Mesodermal cell (in vitro differentiated cells): ENCODE data around the gene RUNX3.

Source experiments
- H3K27ac ChIP-seq: 2 replicates; pipeline ENCODE4 v1.7.0; 2013; ENCODE audit warnings: mild to moderate bottlenecking, low read depth, low read length, moderate library complexity; ENCODE audit not compliant: severe bottlenecking
- H3K36me3 ChIP-seq: 2 replicates; pipeline ENCODE4 v1.7.1; 2013; ENCODE audit warnings: mild to moderate bottlenecking, low read length, moderate library complexity; ENCODE audit not compliant: control insufficient read depth, insufficient read depth
- H3K4me1 ChIP-seq: one replicate; pipeline ENCODE4 v1.7.1; 2013; ENCODE audit warnings: mild to moderate bottlenecking, low read length; ENCODE audit not compliant: insufficient read depth, control insufficient read depth, poor library complexity, severe bottlenecking
- H3K4me3 ChIP-seq: 2 replicates; pipeline ENCODE4 v1.7.0; 2013; ENCODE audit warnings: low read length, control low read depth, mild to moderate bottlenecking; ENCODE audit not compliant: insufficient read depth, poor library complexity, severe bottlenecking; ENCODE audit errors: extremely low read depth
- H3K9me3 ChIP-seq: 2 replicates; pipeline ENCODE4 v1.7.1; 2013; ENCODE audit warnings: mild to moderate bottlenecking, low read length, moderate library complexity; ENCODE audit not compliant: control insufficient read depth
- WGBS, 2 experiments: methylation state at CpG; one replicate each; pipeline ENCODE4 v1.1.5; 2013; ENCODE audit warnings: missing lambda C conversion rate in 2 of 2; ENCODE audit not compliant: insufficient coverage in 2 of 2; 5-methylcytosine and 5-hydroxymethylcytosine counted together

The RUNX3 gene

DNA sequence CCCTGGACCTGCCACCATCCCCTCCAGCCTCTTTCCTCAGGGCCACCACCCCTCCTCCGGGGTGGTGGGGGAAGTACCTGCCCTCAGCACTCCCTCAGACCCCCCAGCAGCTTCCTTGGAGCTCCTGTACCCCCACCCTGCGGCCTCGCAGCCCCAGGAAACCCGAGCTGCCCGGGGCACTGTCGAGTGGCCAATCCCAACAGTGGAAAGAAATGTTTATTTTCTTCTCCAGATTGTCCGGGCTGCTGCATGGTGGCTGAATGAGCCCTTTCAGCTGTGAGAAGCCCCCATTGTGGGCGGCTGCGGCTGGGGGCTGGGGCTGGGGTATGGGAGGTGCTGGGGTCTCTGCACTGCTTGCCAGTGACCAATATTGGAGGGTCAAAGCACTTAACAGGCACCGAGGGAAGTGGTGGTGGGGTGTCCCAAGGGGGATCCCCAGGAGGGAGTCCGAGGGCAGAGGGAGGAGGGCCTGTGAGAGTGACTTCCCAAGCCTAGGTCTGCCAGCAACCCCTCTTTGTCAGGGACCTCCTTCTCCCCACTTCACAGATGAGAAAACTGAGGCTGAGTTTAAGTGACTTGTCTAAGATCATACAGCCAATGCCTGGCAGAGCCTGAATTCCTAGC is 25.2 kb downstream of the RUNX3 start:
- WGBS, 2 experiments: 79 to 82% methylated on average over 5 of the region's 11 CpGs
- no peak overlapping the region for H3K27ac ChIP-seq

GRCh38 chr1:24903955-24904730 is 25.9 kb downstream of the RUNX3 start:
- Histone ChIP-seq H3K27ac (no peak overlapping the region), H3K4me3 (no peak overlapping the region), H3K9me3 (no peaks in the 10 kb centered on the region), H3K4me1 (no peaks in the 10 kb centered on the region), H3K36me3 (peaks cover 7% of the 10 kb centered on the region)
- WGBS, 2 experiments: 87 to 92% methylated on average over 16 to 22 of the region's 25 CpGs

More for the DNA sequence above, 25.2 kb downstream of the RUNX3 start:
- Histone ChIP-seq H3K4me1 (no peaks in the 10 kb centered on the region), H3K9me3 (no peaks in the 10 kb centered on the region), H3K36me3 (peaks cover 7% of the 10 kb centered on the region), H3K4me3 (no peak overlapping the region)

- Histone ChIP-seq H3K4me3 (no peak overlapping the region), H3K4me1 (no peaks in the 10 kb centered on the region), H3K36me3 (peaks cover 7% of the 10 kb centered on the region), H3K9me3 (no peaks in the 10 kb centered on the region), H3K27ac (no peak overlapping the region)
- WGBS, 2 experiments: 93 to 97% methylated on average over 6 of the region's 6 CpGs
Observed at GRCh38 chr1:24903560-24903954, 26.5 kb downstream of the RUNX3 start.

DNA sequence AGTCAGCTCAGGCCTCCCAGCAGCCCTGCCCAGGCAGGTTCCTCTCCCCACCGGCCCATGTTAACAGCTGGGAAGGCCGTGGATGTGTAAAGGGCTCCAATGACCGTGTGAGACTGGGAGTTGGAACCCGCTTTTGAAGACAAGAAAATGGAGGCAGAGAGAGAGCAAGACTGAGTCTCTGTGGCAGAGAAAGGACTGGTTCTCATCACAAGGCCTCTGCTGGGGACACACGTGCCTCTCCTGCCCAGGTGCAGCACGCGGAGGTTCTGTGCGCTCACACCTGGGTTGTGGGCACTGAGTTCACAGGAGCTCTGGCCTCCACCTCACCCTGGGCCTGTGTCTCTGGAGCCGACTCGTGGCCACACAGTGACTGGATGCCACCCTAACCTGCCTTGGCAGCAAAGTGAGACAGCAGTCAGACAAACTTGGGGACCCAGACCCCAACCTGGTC is 27.0 kb downstream of the RUNX3 start:
- WGBS, 2 experiments: 90 to 95% methylated on average over 9 to 10 of the region's 10 CpGs
- H3K4me3 ChIP-seq: no peak overlapping the region
- H3K27ac ChIP-seq: no peak overlapping the region
- H3K36me3 ChIP-seq: peaks cover 3% of the 10 kb centered on the region
- no peaks in the 10 kb centered on the region for H3K4me1 ChIP-seq
- H3K9me3 ChIP-seq: no peaks in the 10 kb centered on the region

DNA sequence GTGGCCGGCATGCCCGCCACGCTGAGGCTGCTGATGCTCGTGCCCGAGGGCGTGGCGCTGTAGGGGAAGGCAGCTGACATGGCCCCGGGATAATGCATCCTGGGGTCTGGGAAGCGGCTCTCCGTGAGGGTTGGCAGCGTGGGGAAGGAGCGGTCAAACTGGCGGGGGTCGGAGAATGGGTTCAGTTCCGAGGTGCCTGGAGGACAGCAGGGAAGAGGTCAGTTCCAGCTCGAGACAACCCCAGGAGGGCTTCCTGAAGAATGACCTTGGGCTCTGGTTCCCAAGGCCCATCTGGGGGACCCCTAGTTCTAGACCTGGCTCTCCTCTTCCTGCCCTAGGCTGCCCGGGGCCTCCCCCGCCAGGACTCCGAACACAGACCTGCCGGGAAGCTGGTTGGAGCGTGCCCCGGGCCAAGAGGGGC is 27.6 kb downstream of the RUNX3 start:
- Histone ChIP-seq H3K27ac (no peak overlapping the region), H3K4me3 (no peak overlapping the region), H3K36me3 (peaks cover 2% of the 10 kb centered on the region), H3K9me3 (no peaks in the 10 kb centered on the region), H3K4me1 (no peaks in the 10 kb centered on the region)
- WGBS, 2 experiments: 95 to 97% methylated on average over 16 to 17 of the region's 22 CpGs

GRCh38 chr1:24901791-24902470 is 28.1 kb downstream of the RUNX3 start:
- no peak overlapping the region for H3K4me3 ChIP-seq
- no peaks in the 10 kb centered on the region for H3K9me3 ChIP-seq
- H3K27ac ChIP-seq: no peak overlapping the region
- WGBS, 2 experiments: 95 to 97% methylated on average over 35 to 38 of the region's 38 CpGs
- H3K36me3 ChIP-seq: peaks cover 2% of the 10 kb centered on the region
- no peaks in the 10 kb centered on the region for H3K4me1 ChIP-seq

DNA sequence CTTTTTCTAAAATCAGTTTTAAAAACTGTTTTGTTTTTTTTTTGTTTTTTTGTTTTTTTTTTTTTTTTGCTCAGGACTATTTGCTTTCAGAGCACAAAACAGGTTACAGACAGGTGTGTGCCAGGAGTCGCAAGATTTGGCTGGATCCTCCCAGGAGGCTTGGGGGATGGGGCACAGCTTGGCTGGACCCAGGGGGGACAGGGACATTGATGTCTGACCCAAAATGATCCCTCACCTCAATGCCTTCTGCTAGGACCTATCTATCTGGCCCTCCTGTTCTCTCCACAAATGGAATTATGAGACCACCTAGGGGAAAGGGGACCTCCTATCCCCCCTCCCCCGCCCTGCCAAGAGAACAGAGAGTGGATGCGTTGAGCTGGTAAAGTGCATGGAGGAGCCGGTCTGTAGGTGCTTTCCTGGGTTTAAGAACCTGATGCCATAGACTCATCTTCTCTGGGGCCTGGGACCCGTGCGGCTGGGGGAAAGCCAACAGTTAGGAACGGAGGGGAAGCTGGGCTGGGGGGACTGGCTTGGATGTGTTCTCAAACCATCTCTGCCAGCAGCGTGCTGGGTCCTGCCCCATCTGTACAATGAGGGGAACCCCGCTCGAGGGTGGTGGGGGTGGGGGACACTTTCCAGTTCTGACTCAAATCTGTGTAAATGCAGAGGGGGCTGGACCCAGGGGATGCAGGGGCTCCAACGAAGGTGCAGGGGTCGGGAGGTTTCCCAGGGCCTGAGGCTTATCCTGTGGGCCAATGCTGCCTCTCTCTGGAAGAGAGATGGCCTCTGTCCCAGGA is 28.9 kb downstream of the RUNX3 start:
- no peak overlapping the region for H3K4me3 ChIP-seq
- H3K9me3 ChIP-seq: no peaks in the 10 kb centered on the region
- H3K27ac ChIP-seq: no peak overlapping the region
- WGBS, 2 experiments: 90% methylated on average over 7 to 10 of the region's 12 CpGs
- no peaks in the 10 kb centered on the region for H3K4me1 ChIP-seq
- no peaks in the 10 kb centered on the region for H3K36me3 ChIP-seq

- Histone ChIP-seq H3K36me3 (no peaks in the 10 kb centered on the region), H3K27ac (no peak overlapping the region), H3K4me3 (no peak overlapping the region), H3K4me1 (no peaks in the 10 kb centered on the region), H3K9me3 (no peaks in the 10 kb centered on the region)
- 86 to 87% methylated on average over 5 to 6 of the region's 9 CpGs for WGBS, 2 experiments
Observed at GRCh38 chr1:24900486-24900849, 29.6 kb downstream of the RUNX3 start.

GRCh38 chr1:24899581-24900485 is 30.2 kb downstream of the RUNX3 start:
- no peaks in the 10 kb centered on the region for H3K36me3 ChIP-seq
- WGBS, 2 experiments: 90% methylated on average over 11 to 12 of the region's 14 CpGs
- no peak overlapping the region for H3K4me3 ChIP-seq
- H3K4me1 ChIP-seq: no peaks in the 10 kb centered on the region
- no peaks in the 10 kb centered on the region for H3K9me3 ChIP-seq
- H3K27ac ChIP-seq: no peak overlapping the region
